Measurements from ENCODE around the gene YEATS4.

The YEATS4 gene

DNA sequence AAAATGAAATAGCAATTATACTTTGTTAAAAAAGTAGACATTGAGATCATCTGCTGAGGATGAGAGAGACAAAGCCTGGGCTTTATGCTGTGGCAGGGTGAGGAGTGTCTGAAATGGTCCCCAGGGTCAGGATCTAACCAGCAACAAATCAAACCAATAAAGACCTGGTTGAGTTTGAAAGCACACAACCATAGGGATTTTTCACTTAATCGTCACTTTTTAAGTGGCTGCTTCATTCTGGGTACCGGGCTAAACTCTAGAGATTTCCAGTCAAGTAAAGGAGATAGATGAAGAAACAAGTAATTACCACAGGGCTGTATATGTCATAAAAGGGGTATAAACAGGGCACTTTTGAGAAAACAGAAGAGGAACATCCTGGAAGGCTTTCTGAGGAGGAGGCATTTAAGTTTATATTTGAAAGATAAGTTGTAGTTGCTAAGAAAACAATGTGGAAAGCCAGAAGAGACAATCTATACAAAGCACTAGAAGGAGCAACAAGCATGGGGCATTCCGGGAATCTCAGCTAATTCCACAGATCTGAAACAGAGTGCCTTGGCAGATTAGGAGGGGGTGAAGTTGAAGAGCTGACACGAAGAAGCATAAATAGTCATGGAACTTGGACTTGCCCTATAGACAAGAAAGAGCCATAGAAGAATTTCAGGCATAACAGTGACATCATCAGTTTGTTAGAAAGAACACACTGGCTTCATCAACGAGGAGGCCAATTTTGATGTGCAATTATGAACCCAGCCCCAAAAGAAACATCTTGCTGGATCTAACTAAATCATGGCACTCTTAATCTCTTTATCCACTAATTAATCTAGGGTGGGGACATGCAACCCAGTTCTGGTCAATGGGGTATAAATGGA lies 63.7 kb downstream of the YEATS4 start:
- Histone ChIP-seq H3K27ac (ENCODE audit: low read depth, low read length) (no peak overlapping the region), H3K27me3 (ENCODE audit: control insufficient read depth in 1 of 2, insufficient read depth in 2 of 2, low read length in 2 of 2) (no peaks in the 10 kb centered on the region), H3K4me3 (ENCODE audit: low read depth in 1 of 2, low read length in 2 of 2) (no peak overlapping the region), H3K9ac (ENCODE audit: low read length) (no peak overlapping the region), H3K36me3 (ENCODE audit: insufficient read depth, low read length) (no peaks in the 10 kb centered on the region), H3K4me1 (ENCODE audit: insufficient read depth, low read length) (no peaks in the 10 kb centered on the region), H3K9me3 (ENCODE audit: low read length) (no peaks in the 10 kb centered on the region)

DNA sequence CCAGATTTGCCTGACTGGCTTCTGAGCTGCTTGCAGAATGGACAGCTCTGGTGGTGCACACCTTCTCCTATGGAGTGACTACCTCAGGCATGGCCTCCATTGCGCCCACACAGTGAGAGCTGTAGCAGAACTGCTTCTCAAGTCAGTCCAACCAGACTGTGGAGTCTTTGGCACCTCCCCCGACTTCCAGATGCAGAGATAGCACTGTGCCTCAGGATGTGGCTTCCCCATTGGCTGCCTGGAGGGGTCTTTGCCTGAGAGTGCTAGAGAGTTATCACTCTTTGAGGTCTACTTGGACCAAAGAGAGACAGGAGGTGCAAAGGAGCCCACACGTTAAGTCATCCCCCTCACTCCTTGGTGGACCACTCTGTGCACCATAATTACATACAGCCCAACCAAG lies 65.9 kb downstream of the YEATS4 start:
- H3K9me3 ChIP-seq (ENCODE audit: low read length) = no peaks in the 10 kb centered on the region

DNA sequence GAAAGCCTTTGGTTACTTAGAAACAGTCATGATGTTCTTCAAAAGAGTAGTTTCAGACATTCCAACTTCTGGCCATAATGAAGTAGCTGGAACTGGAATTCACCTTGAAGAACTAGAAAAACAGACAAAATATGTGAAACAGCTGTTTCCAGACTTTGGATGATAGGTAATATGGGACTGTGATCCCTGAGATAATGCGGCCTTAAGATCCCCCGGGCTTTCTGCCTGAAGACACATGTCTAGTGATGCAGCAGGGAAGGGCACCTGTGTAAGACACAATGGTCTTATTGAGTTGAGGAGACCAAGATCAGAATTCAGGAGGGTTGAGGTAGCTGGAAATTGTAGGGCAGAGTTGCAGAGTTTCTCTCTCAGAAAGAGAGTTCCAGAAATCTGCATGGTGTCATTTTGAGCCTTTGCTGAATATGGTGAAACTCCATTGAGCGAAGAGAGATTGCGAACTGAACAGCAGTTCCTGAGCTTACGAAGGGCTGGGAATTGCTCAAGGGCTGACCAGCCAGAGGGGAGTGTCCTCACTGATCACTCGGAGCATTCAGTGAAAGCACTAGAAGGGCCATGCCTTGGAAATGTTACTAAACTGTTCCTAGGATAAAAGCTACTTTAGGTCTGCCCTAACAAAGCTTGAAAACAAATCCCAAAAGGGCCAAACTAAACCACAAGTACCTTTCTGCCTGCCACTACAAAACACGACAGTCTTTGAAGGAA lies 69.0 kb downstream of the YEATS4 start:
- Histone ChIP-seq H3K9ac (ENCODE audit: low read length) (no peak overlapping the region), H3K27ac (ENCODE audit: low read depth, low read length) (no peak overlapping the region), H3K4me1 (ENCODE audit: insufficient read depth, low read length) (no peaks in the 10 kb centered on the region), H3K36me3 (ENCODE audit: insufficient read depth, low read length) (no peaks in the 10 kb centered on the region), H3K4me3 (ENCODE audit: low read depth in 1 of 2, low read length in 2 of 2) (no peak overlapping the region), H3K27me3 (ENCODE audit: control insufficient read depth in 1 of 2, insufficient read depth in 2 of 2, low read length in 2 of 2) (no peaks in the 10 kb centered on the region), H3K9me3 (ENCODE audit: low read length) (no peaks in the 10 kb centered on the region)

More for the DNA sequence above, 65.9 kb downstream of the YEATS4 start:
- H3K4me1 ChIP-seq (ENCODE audit: insufficient read depth, low read length) = no peaks in the 10 kb centered on the region
- no peak overlapping the region for H3K9ac ChIP-seq (ENCODE audit: low read length)
- H3K27ac ChIP-seq (ENCODE audit: low read depth, low read length) = no peak overlapping the region
- no peak overlapping the region for H3K4me3 ChIP-seq (ENCODE audit: low read depth in 1 of 2, low read length in 2 of 2)
- H3K27me3 ChIP-seq (ENCODE audit: control insufficient read depth in 1 of 2, insufficient read depth in 2 of 2, low read length in 2 of 2) = no peaks in the 10 kb centered on the region
- no peaks in the 10 kb centered on the region for H3K36me3 ChIP-seq (ENCODE audit: insufficient read depth, low read length)

GRCh38 chr12:69430942-69431590 lies 71.5 kb downstream of the YEATS4 start:
- H3K4me1 ChIP-seq (ENCODE audit: insufficient read depth, low read length) = no peaks in the 10 kb centered on the region
- no peaks in the 10 kb centered on the region for H3K9me3 ChIP-seq (ENCODE audit: low read length)
- no peak overlapping the region for H3K4me3 ChIP-seq (ENCODE audit: low read depth in 1 of 2, low read length in 2 of 2)
- H3K9ac ChIP-seq (ENCODE audit: low read length) = no peak overlapping the region
- no peak overlapping the region for H3K27ac ChIP-seq (ENCODE audit: low read depth, low read length)
- no peaks in the 10 kb centered on the region for H3K27me3 ChIP-seq (ENCODE audit: control insufficient read depth in 1 of 2, insufficient read depth in 2 of 2, low read length in 2 of 2)
- H3K36me3 ChIP-seq (ENCODE audit: insufficient read depth, low read length) = no peaks in the 10 kb centered on the region

- H3K4me3 ChIP-seq (ENCODE audit: low read depth in 1 of 2, low read length in 2 of 2) = no peak overlapping the region
- H3K9ac ChIP-seq (ENCODE audit: low read length) = no peak overlapping the region
- no peaks in the 10 kb centered on the region for H3K36me3 ChIP-seq (ENCODE audit: insufficient read depth, low read length)
- H3K27me3 ChIP-seq (ENCODE audit: control insufficient read depth in 1 of 2, insufficient read depth in 2 of 2, low read length in 2 of 2) = no peaks in the 10 kb centered on the region
- H3K9me3 ChIP-seq (ENCODE audit: low read length) = no peaks in the 10 kb centered on the region
- H3K4me1 ChIP-seq (ENCODE audit: insufficient read depth, low read length) = no peaks in the 10 kb centered on the region
- no peak overlapping the region for H3K27ac ChIP-seq (ENCODE audit: low read depth, low read length)
These were observed 72.2 kb downstream of the YEATS4 start for GRCh38 chr12:69431591-69432222.

- Histone ChIP-seq H3K9me3 (ENCODE audit: low read length) (no peaks in the 10 kb centered on the region), H3K4me1 (ENCODE audit: insufficient read depth, low read length) (no peaks in the 10 kb centered on the region), H3K27ac (ENCODE audit: low read depth, low read length) (no peak overlapping the region), H3K36me3 (ENCODE audit: insufficient read depth, low read length) (no peaks in the 10 kb centered on the region), H3K4me3 (ENCODE audit: low read depth in 1 of 2, low read length in 2 of 2) (no peak overlapping the region), H3K9ac (ENCODE audit: low read length) (no peak overlapping the region), H3K27me3 (ENCODE audit: control insufficient read depth in 1 of 2, insufficient read depth in 2 of 2, low read length in 2 of 2) (no peaks in the 10 kb centered on the region)
These were observed 74.1 kb downstream of the YEATS4 start for GRCh38 chr12:69433653-69434052.

DNA sequence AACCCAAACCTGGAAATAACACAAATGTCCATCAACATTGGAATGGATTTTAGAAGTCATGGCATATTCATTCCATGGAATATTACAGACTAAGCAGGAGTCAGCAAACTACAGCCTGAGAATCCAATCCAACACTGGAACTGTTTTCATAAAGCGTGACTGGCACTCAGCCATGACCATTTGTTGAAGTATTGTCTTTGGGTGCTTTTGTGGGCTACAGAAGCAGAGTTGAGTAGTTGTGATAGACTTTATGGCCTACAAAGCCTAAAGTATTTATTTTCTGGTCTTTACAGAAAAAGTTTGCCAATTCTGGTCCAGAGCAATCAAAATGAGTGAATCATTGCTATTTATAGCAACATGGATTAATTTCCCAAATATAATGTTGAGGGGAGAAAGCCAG lies 76.1 kb downstream of the YEATS4 start:
- Histone ChIP-seq H3K27ac (ENCODE audit: low read depth, low read length) (no peak overlapping the region), H3K9me3 (ENCODE audit: low read length) (no peaks in the 10 kb centered on the region), H3K4me1 (ENCODE audit: insufficient read depth, low read length) (no peaks in the 10 kb centered on the region), H3K9ac (ENCODE audit: low read length) (no peak overlapping the region), H3K36me3 (ENCODE audit: insufficient read depth, low read length) (no peaks in the 10 kb centered on the region), H3K4me3 (ENCODE audit: low read depth in 1 of 2, low read length in 2 of 2) (no peak overlapping the region), H3K27me3 (ENCODE audit: control insufficient read depth in 1 of 2, insufficient read depth in 2 of 2, low read length in 2 of 2) (no peaks in the 10 kb centered on the region)

DNA sequence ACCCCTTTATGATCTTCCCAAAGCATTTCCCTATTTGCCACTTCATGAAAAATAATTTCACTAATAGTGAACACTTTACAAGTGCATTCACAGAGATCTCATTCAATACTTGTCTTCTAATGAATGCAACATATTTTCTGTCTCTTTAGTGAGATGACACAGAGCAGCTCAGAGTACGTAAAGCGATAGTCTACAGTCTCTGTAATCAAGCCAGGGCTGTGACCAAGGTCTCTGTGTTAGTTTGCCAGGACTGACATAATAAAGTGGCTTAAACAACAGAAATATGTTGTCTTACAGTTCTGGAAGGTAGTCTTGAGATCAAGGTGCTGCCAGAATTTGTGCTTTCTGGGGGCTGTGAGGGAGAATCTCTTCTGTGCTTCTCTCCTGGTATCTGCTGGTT lies 77.5 kb downstream of the YEATS4 start:
- H3K9ac ChIP-seq (ENCODE audit: low read length) = no peak overlapping the region
- H3K27me3 ChIP-seq (ENCODE audit: control insufficient read depth in 1 of 2, insufficient read depth in 2 of 2, low read length in 2 of 2) = no peaks in the 10 kb centered on the region
- H3K27ac ChIP-seq (ENCODE audit: low read depth, low read length) = no peak overlapping the region
- no peaks in the 10 kb centered on the region for H3K4me1 ChIP-seq (ENCODE audit: insufficient read depth, low read length)
- no peak overlapping the region for H3K4me3 ChIP-seq (ENCODE audit: low read depth in 1 of 2, low read length in 2 of 2)
- no peaks in the 10 kb centered on the region for H3K36me3 ChIP-seq (ENCODE audit: insufficient read depth, low read length)
- no peaks in the 10 kb centered on the region for H3K9me3 ChIP-seq (ENCODE audit: low read length)

- Histone ChIP-seq H3K27me3 (ENCODE audit: control insufficient read depth in 1 of 2, insufficient read depth in 2 of 2, low read length in 2 of 2) (no peaks in the 10 kb centered on the region), H3K4me1 (ENCODE audit: insufficient read depth, low read length) (no peaks in the 10 kb centered on the region), H3K9me3 (ENCODE audit: low read length) (no peaks in the 10 kb centered on the region), H3K4me3 (ENCODE audit: low read depth in 1 of 2, low read length in 2 of 2) (no peak overlapping the region), H3K36me3 (ENCODE audit: insufficient read depth, low read length) (no peaks in the 10 kb centered on the region), H3K27ac (ENCODE audit: low read depth, low read length) (no peak overlapping the region), H3K9ac (ENCODE audit: low read length) (no peak overlapping the region)
These were observed 79.0 kb downstream of the YEATS4 start for GRCh38 chr12:69438539-69438938.

DNA sequence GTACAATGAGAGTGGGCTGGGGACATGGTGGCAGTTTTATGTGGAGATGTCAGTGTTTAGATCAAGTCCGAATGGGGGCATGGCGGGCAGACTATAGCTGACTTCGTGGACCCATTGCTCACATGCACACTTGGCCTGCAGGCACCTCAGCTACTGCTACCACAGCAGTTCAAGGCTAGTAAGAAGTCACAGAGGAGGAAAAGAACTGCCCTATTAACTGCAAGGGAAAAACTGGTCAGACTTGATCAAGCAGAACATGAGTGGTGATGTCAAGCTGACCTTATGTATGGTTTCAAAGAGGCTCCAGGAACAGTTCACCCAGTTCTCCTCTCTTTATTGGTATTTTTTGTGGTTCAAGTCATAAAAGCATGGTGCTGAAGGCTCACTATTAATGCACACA lies 80.5 kb downstream of the YEATS4 start:
- H3K27ac ChIP-seq (ENCODE audit: low read depth, low read length) = no peak overlapping the region
- no peak overlapping the region for H3K4me3 ChIP-seq (ENCODE audit: low read depth in 1 of 2, low read length in 2 of 2)
- H3K9me3 ChIP-seq (ENCODE audit: low read length) = no peaks in the 10 kb centered on the region
- no peaks in the 10 kb centered on the region for H3K36me3 ChIP-seq (ENCODE audit: insufficient read depth, low read length)
- H3K9ac ChIP-seq (ENCODE audit: low read length) = no peak overlapping the region
- no peaks in the 10 kb centered on the region for H3K27me3 ChIP-seq (ENCODE audit: control insufficient read depth in 1 of 2, insufficient read depth in 2 of 2, low read length in 2 of 2)
- no peaks in the 10 kb centered on the region for H3K4me1 ChIP-seq (ENCODE audit: insufficient read depth, low read length)

Data from muscle layer of colon (tissue), 2 donors.